ENCODE results near the gene UGT1A8. TPM values are rescaled to one million over a fixed set of nuclear protein-coding genes. Genes with fewer than 3 reads are reported as not detected.
"Not testable (repeated sequence)": the region's sequence is repeated elsewhere in the genome, so short reads cannot be mapped to it uniquely, and the experiment has no call there.

The UGT1A8 gene
- total RNA-seq, result not detected
- polyA plus RNA-seq (2013, experiment 1 of 2), result not detected
- not detected for polyA plus RNA-seq (2013, experiment 2 of 2)
- long read RNA-seq, experiment 1, result 0 reads
- long read RNA-seq, experiment 2, result 0 reads
- long read RNA-seq, experiment 3, result 0 reads
- long read RNA-seq, experiment 4, result 0 reads

DNA sequence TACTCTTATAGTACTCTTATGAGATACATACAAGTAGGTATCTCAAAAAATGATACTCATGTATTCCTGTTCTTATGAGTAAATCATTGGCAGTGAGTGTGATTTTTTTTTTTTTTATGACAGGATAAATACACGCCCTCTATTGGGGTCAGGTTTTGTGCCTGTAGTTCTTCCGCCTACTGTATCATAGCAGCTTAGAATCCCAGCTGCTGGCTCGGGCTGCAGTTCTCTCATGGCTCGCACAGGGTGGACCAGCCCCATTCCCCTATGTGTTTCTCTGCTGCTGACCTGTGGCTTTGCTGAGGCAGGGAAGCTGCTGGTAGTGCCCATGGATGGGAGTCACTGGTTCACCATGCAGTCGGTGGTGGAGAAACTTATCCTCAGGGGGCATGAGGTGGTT lies at the start of gene UGT1A8:
TSS of gene UGT1A8 (plus strand) at position 158 of the 400 bp plus-strand sequence. CDS start at position 233, 75 bp downstream.
- H3K4me3 Mint-ChIP-seq; H3K36me3 ChIP-seq (ENCODE audit: control insufficient read depth, insufficient read depth, low read length); H3K4me1 ChIP-seq (ENCODE audit: control insufficient read depth, insufficient read depth, low read length); H3K4me1 Mint-ChIP-seq; H3K27ac Mint-ChIP-seq; H3K4me3 ChIP-seq (ENCODE audit: low read length); H3K9me3 ChIP-seq (ENCODE audit: control insufficient read depth, low read length); DNase-seq; H3K27me3 ChIP-seq (ENCODE audit: control insufficient read depth, insufficient read depth, low read length, poor library complexity, severe bottlenecking); H3K36me3 Mint-ChIP-seq (ENCODE audit: low read depth); H3K9ac ChIP-seq (ENCODE audit: extremely low read depth, low read length, poor library complexity, severe bottlenecking); H3K27ac ChIP-seq (ENCODE audit: low read depth, low read length): not testable (repeated sequence)
- peaks cover 13% of the 10 kb centered on the region for H3K27me3 Mint-ChIP-seq (ENCODE audit: insufficient read depth)
- WGBS, 2 experiments (ENCODE audit: insufficient coverage in 1 of 2, insufficient read length in 1 of 2), result 85 to 100% methylated on average over 2 to 4 of the region's 5 CpGs
- peaks cover 29% of the 10 kb centered on the region for H3K9me3 Mint-ChIP-seq

- TF ChIP-seq, protein P1, sequence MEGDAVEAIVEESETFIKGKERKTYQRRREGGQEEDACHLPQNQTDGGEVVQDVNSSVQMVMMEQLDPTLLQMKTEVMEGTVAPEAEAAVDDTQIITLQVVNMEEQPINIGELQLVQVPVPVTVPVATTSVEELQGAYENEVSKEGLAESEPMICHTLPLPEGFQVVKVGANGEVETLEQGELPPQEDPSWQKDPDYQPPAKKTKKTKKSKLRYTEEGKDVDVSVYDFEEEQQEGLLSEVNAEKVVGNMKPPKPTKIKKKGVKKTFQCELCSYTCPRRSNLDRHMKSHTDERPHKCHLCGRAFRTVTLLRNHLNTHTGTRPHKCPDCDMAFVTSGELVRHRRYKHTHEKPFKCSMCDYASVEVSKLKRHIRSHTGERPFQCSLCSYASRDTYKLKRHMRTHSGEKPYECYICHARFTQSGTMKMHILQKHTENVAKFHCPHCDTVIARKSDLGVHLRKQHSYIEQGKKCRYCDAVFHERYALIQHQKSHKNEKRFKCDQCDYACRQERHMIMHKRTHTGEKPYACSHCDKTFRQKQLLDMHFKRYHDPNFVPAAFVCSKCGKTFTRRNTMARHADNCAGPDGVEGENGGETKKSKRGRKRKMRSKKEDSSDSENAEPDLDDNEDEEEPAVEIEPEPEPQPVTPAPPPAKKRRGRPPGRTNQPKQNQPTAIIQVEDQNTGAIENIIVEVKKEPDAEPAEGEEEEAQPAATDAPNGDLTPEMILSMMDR (conservative IDR thresholded peaks at IDR 0.05), result no peak
- H3K27me3 Mint-ChIP-seq (ENCODE audit: insufficient read depth), result peaks cover 5% of the 10 kb centered on the region
- 71% methylated on average over 1 of the region's 1 CpG; no CpG with 5 or more reads in 1 of the 2 experiments for WGBS, 2 experiments (ENCODE audit: insufficient coverage in 1 of 2, insufficient read length in 1 of 2)
- no peak overlapping the region for H3K4me3 Mint-ChIP-seq
- no peaks in the 10 kb centered on the region for H3K9me3 ChIP-seq (ENCODE audit: control insufficient read depth, low read length)
- H3K9ac ChIP-seq (ENCODE audit: extremely low read depth, low read length, poor library complexity, severe bottlenecking), result no peak overlapping the region
- no peak for DNase-seq
- no peaks in the 10 kb centered on the region for H3K4me1 ChIP-seq (ENCODE audit: control insufficient read depth, insufficient read depth, low read length)
- peaks cover 8% of the 10 kb centered on the region for H3K9me3 Mint-ChIP-seq
- H3K27ac Mint-ChIP-seq, result no peak overlapping the region
- H3K4me1 Mint-ChIP-seq, result no peaks in the 10 kb centered on the region
- no peaks in the 10 kb centered on the region for H3K36me3 ChIP-seq (ENCODE audit: control insufficient read depth, insufficient read depth, low read length)
- no peaks in the 10 kb centered on the region for H3K27me3 ChIP-seq (ENCODE audit: control insufficient read depth, insufficient read depth, low read length, poor library complexity, severe bottlenecking)
- H3K36me3 Mint-ChIP-seq (ENCODE audit: low read depth), result no peaks in the 10 kb centered on the region
- no peak overlapping the region for H3K27ac ChIP-seq (ENCODE audit: low read depth, low read length)
- no peak overlapping the region for H3K4me3 ChIP-seq (ENCODE audit: low read length)
Observed at GRCh38 chr2:233571001-233571400, 46.4 kb upstream of the UGT1A8 start.

DNA sequence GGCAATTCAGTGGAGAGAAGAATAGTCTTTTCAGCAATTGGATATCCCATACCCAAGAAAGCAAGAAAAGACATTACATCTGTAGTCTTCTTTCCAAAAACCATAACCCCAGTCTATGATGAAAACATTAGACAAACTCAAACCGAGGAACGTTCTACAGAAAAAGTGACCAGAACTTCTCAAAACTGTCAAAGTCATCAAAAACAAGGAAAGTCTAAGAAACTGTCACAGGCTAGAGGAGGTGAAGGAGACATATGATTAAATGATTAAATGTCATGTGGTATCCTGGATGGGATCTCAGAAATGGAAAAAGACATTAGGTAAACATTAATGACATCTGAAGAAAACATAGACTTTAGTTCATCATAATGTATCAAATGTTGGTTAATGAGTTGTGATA lies 46.0 kb upstream of the UGT1A8 start:
- peaks cover 5% of the 10 kb centered on the region for H3K27me3 Mint-ChIP-seq (ENCODE audit: insufficient read depth)
- no peak for DNase-seq
- peaks cover 13% of the 10 kb centered on the region for H3K9me3 Mint-ChIP-seq
- TF ChIP-seq, protein P1 (conservative IDR thresholded peaks at IDR 0.05), result no peak
- WGBS, 2 experiments (ENCODE audit: insufficient coverage in 1 of 2, insufficient read length in 1 of 2), result 80 to 100% methylated on average over 2 of the region's 2 CpGs
- H3K36me3 Mint-ChIP-seq (ENCODE audit: low read depth), result no peaks in the 10 kb centered on the region
- Histone ChIP-seq H3K36me3 (ENCODE audit: control insufficient read depth, insufficient read depth, low read length) (no peaks in the 10 kb centered on the region), H3K9me3 (ENCODE audit: control insufficient read depth, low read length) (no peaks in the 10 kb centered on the region), H3K9ac (ENCODE audit: extremely low read depth, low read length, poor library complexity, severe bottlenecking) (no peak overlapping the region), H3K27ac (ENCODE audit: low read depth, low read length) (no peak overlapping the region), H3K4me1 (ENCODE audit: control insufficient read depth, insufficient read depth, low read length) (no peaks in the 10 kb centered on the region), H3K27me3 (ENCODE audit: control insufficient read depth, insufficient read depth, low read length, poor library complexity, severe bottlenecking) (no peaks in the 10 kb centered on the region), H3K4me3 (ENCODE audit: low read length) (no peak overlapping the region)
- H3K4me3 Mint-ChIP-seq, result no peak overlapping the region
- H3K27ac Mint-ChIP-seq, result no peak overlapping the region
- no peaks in the 10 kb centered on the region for H3K4me1 Mint-ChIP-seq

DNA sequence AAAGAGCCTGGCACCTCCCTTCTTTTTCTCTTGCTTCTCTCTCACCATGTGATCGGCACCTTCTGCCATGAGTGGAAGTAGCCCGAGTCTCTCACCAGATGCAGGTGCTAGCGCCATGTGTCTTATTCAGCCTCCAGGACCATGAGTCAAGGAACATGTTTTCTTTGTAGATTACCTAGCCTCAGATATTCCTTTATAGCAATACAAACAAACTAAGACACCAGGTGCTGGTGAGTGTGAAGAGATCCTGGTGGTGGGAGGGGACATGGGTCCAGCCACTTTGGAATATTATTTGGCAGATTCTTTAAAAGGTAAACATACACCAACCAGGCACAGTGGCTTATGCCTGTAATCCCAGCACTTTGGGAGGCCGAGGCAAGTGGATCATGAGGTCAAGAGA lies 45.0 kb upstream of the UGT1A8 start:
- H3K27me3 Mint-ChIP-seq (ENCODE audit: insufficient read depth), result peaks cover 8% of the 10 kb centered on the region
- Histone ChIP-seq H3K27me3 (ENCODE audit: control insufficient read depth, insufficient read depth, low read length, poor library complexity, severe bottlenecking) (no peaks in the 10 kb centered on the region), H3K4me3 (ENCODE audit: low read length) (no peak overlapping the region), H3K27ac (ENCODE audit: low read depth, low read length) (no peak overlapping the region), H3K36me3 (ENCODE audit: control insufficient read depth, insufficient read depth, low read length) (no peaks in the 10 kb centered on the region), H3K9me3 (ENCODE audit: control insufficient read depth, low read length) (no peaks in the 10 kb centered on the region), H3K4me1 (ENCODE audit: control insufficient read depth, insufficient read depth, low read length) (no peaks in the 10 kb centered on the region), H3K9ac (ENCODE audit: extremely low read depth, low read length, poor library complexity, severe bottlenecking) (no peak overlapping the region)
- H3K4me3 Mint-ChIP-seq, result no peak overlapping the region
- H3K36me3 Mint-ChIP-seq (ENCODE audit: low read depth), result no peaks in the 10 kb centered on the region
- no peak overlapping the region for H3K27ac Mint-ChIP-seq
- DNase-seq, result no peak
- 94 to 100% methylated on average over 2 to 4 of the region's 4 CpGs for WGBS, 2 experiments (ENCODE audit: insufficient coverage in 1 of 2, insufficient read length in 1 of 2)
- TF ChIP-seq, protein P1 (conservative IDR thresholded peaks at IDR 0.05), result no peak
- H3K9me3 Mint-ChIP-seq, result peaks cover 23% of the 10 kb centered on the region
- H3K4me1 Mint-ChIP-seq, result no peaks in the 10 kb centered on the region

- H3K27ac Mint-ChIP-seq; H3K4me3 Mint-ChIP-seq; H3K36me3 Mint-ChIP-seq (ENCODE audit: low read depth); H3K9ac ChIP-seq (ENCODE audit: extremely low read depth, low read length, poor library complexity, severe bottlenecking); H3K9me3 ChIP-seq (ENCODE audit: control insufficient read depth, low read length); H3K27me3 ChIP-seq (ENCODE audit: control insufficient read depth, insufficient read depth, low read length, poor library complexity, severe bottlenecking); H3K27me3 Mint-ChIP-seq (ENCODE audit: insufficient read depth); DNase-seq; H3K4me1 ChIP-seq (ENCODE audit: control insufficient read depth, insufficient read depth, low read length); H3K4me1 Mint-ChIP-seq; H3K36me3 ChIP-seq (ENCODE audit: control insufficient read depth, insufficient read depth, low read length); H3K4me3 ChIP-seq (ENCODE audit: low read length); H3K27ac ChIP-seq (ENCODE audit: low read depth, low read length): not testable (repeated sequence)
- WGBS, 2 experiments (ENCODE audit: insufficient coverage in 1 of 2, insufficient read length in 1 of 2), result 69% methylated on average over 5 of the region's 5 CpGs; no CpG with 5 or more reads in 1 of the 2 experiments
- peaks cover 24% of the 10 kb centered on the region for H3K9me3 Mint-ChIP-seq
Observed at GRCh38 chr2:233577341-233577740, 40.1 kb upstream of the UGT1A8 start.
